Measurements from ENCODE around the gene SLC22A9.

SLC22A9 gene

GRCh38 chr11:63380130-63380529, 10.5 kb downstream of the SLC22A9 start:
- Histone ChIP-seq H3K4me1 (ENCODE audit: control insufficient read depth, low read length) (0 out of 2 replicates have a peak, but pooled peaks cover 3% of the 10 kb centered on the region), H3K4me2 (ENCODE audit: low read length) (no peak overlapping the region), H3K79me2 (ENCODE audit: control insufficient read depth, low read length) (no peaks in the 10 kb centered on the region), H3K9me3 (ENCODE audit: control insufficient read depth, insufficient read depth, low read length) (no peaks in the 10 kb centered on the region), H3K27me3 (ENCODE audit: control insufficient read depth, low read length) (no peaks in the 10 kb centered on the region), H3K4me3 (ENCODE audit: low read length) (no peak overlapping the region), H4K20me1 (ENCODE audit: control insufficient read depth, insufficient read depth, low read depth, low read length) (no peaks in the 10 kb centered on the region), H3K27ac (ENCODE audit: low read depth, low read length) (no peak overlapping the region), H3F3A (ENCODE audit: control insufficient read depth, insufficient read depth) (no peaks in the 10 kb centered on the region), H3K36me3 (ENCODE audit: control insufficient read depth, low read length) (no peaks in the 10 kb centered on the region), H3K9me2 (replicated peaks; ENCODE audit: control insufficient read depth, low read length) (no peaks in the 10 kb centered on the region)
- TF ChIP-seq EZH2phosphoT487 (IDR thresholded peaks at IDR 0.05; ENCODE audit: borderline replicate concordance, low read length) (no peak), CTCF (IDR thresholded peaks at IDR 0.05; ENCODE audit: low read depth, low read length, poor library complexity, severe bottlenecking) (no peak)

GRCh38 chr11:63395697-63396096, 26.1 kb downstream of the SLC22A9 start:
- no peaks in the 10 kb centered on the region for H4K20me1 ChIP-seq (ENCODE audit: control insufficient read depth, insufficient read depth, low read depth, low read length)
- H3K36me3 ChIP-seq (ENCODE audit: control insufficient read depth, low read length): no peaks in the 10 kb centered on the region
- no peak overlapping the region for H3K27ac ChIP-seq (ENCODE audit: low read depth, low read length)
- TF ChIP-seq CTCF (IDR thresholded peaks at IDR 0.05; ENCODE audit: low read depth, low read length, poor library complexity, severe bottlenecking) (no peak), EZH2phosphoT487 (IDR thresholded peaks at IDR 0.05; ENCODE audit: borderline replicate concordance, low read length) (no peak)
- no peaks in the 10 kb centered on the region for H3K9me2 ChIP-seq (replicated peaks; ENCODE audit: control insufficient read depth, low read length)
- H3K9me3 ChIP-seq (ENCODE audit: control insufficient read depth, insufficient read depth, low read length): no peaks in the 10 kb centered on the region
- H3K79me2 ChIP-seq (ENCODE audit: control insufficient read depth, low read length): no peaks in the 10 kb centered on the region
- no peaks in the 10 kb centered on the region for H3K4me1 ChIP-seq (ENCODE audit: control insufficient read depth, low read length)
- no peaks in the 10 kb centered on the region for H3K27me3 ChIP-seq (ENCODE audit: control insufficient read depth, low read length)
- no peak overlapping the region for H3K4me3 ChIP-seq (ENCODE audit: low read length)
- no peaks in the 10 kb centered on the region for H3F3A ChIP-seq (ENCODE audit: control insufficient read depth, insufficient read depth)
- H3K4me2 ChIP-seq (ENCODE audit: low read length): no peak overlapping the region

- Histone ChIP-seq H3K4me1 (ENCODE audit: control insufficient read depth, low read length) (no peaks in the 10 kb centered on the region), H3K27me3 (ENCODE audit: control insufficient read depth, low read length) (no peaks in the 10 kb centered on the region), H3K4me3 (ENCODE audit: low read length) (no peak overlapping the region), H3K36me3 (ENCODE audit: control insufficient read depth, low read length) (no peaks in the 10 kb centered on the region), H3K9me3 (ENCODE audit: control insufficient read depth, insufficient read depth, low read length) (no peaks in the 10 kb centered on the region), H3K27ac (ENCODE audit: low read depth, low read length) (no peak overlapping the region), H3K4me2 (ENCODE audit: low read length) (no peak overlapping the region), H3K79me2 (ENCODE audit: control insufficient read depth, low read length) (no peaks in the 10 kb centered on the region), H3K9me2 (replicated peaks; ENCODE audit: control insufficient read depth, low read length) (no peaks in the 10 kb centered on the region), H4K20me1 (ENCODE audit: control insufficient read depth, insufficient read depth, low read depth, low read length) (no peaks in the 10 kb centered on the region), H3F3A (ENCODE audit: control insufficient read depth, insufficient read depth) (no peaks in the 10 kb centered on the region)
- TF ChIP-seq EZH2phosphoT487 (IDR thresholded peaks at IDR 0.05; ENCODE audit: borderline replicate concordance, low read length) (no peak), CTCF (IDR thresholded peaks at IDR 0.05; ENCODE audit: low read depth, low read length, poor library complexity, severe bottlenecking) (no peak)
These were observed 34.8 kb downstream of the SLC22A9 start for GRCh38 chr11:63404161-63404935.
